ENCODE data around the gene ADRM1.

ADRM1 gene

DNA sequence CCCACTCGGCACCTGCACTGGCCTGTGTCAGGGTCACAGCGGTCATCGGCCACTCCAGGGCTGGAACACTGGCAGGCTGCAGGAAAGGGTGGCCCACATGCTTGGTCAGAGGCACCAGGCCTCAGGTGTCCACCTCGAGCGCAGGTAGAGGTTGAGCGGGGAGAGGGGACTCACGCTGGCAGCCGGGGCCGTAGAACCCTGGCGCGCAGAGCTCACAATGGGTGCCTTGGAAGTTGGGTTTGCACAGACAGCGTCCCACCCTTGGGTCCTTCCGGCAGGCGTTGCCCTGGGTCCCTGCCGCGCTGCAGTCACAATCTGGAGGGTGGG lies 35.5 kb downstream of the ADRM1 start:
- TF ChIP-seq ZBTB7A (IDR thresholded peaks at IDR 0.05; ENCODE audit: low read depth): no peak
- TF ChIP-seq, protein P1, sequence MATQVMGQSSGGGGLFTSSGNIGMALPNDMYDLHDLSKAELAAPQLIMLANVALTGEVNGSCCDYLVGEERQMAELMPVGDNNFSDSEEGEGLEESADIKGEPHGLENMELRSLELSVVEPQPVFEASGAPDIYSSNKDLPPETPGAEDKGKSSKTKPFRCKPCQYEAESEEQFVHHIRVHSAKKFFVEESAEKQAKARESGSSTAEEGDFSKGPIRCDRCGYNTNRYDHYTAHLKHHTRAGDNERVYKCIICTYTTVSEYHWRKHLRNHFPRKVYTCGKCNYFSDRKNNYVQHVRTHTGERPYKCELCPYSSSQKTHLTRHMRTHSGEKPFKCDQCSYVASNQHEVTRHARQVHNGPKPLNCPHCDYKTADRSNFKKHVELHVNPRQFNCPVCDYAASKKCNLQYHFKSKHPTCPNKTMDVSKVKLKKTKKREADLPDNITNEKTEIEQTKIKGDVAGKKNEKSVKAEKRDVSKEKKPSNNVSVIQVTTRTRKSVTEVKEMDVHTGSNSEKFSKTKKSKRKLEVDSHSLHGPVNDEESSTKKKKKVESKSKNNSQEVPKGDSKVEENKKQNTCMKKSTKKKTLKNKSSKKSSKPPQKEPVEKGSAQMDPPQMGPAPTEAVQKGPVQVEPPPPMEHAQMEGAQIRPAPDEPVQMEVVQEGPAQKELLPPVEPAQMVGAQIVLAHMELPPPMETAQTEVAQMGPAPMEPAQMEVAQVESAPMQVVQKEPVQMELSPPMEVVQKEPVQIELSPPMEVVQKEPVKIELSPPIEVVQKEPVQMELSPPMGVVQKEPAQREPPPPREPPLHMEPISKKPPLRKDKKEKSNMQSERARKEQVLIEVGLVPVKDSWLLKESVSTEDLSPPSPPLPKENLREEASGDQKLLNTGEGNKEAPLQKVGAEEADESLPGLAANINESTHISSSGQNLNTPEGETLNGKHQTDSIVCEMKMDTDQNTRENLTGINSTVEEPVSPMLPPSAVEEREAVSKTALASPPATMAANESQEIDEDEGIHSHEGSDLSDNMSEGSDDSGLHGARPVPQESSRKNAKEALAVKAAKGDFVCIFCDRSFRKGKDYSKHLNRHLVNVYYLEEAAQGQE (IDR thresholded peaks at IDR 0.05; ENCODE audit: low read depth): no peak

DNA sequence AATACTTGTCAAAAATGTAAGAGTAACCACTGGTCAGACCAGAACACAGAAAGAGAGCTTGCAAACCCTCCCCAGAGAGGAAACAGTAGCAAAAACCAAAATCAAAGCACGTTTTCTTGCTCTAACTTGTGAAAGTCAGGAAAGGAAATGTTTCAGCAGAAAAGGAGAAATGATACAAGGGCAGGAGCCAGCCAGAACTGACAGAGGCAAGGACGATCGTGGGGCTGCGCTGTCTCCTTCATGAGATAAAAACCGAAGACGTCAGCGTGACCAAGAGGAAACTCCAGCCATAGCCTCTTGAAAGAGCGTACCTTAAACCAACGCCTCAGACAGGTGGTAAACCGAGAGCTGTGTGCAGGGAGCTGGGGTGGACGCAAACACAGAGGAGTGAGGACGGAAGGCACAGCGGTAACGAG lies 36.9 kb downstream of the ADRM1 start:
- TF ChIP-seq TCF12 (IDR thresholded peaks at IDR 0.05; ENCODE audit: low read depth): no peak

DNA sequence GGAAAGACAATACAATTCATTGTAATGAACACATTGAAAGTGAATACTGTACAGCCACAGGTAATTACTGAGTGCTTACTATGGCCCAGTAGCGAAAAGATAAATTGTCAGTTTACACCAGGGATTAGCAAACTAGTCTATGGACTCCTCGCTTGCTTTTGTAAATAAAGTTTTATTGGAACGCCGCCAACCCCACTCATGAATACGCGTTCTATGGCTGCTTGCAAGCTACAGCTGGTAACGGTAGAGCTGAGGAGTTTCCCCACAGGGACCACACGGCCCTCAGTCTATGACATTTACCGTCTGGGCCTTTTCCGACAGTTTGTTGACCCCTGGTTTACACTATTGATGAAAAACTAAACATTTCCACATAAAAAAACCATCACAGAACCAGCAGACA lies 40.1 kb downstream of the ADRM1 start:
- TF ChIP-seq CEBPB (IDR thresholded peaks at IDR 0.05) (no peak), NFIC (IDR thresholded peaks at IDR 0.05) (peak; percentile 45), TAF1 (IDR thresholded peaks at IDR 0.05; ENCODE audit: low read depth) (no peak), TCF12 (IDR thresholded peaks at IDR 0.05; ENCODE audit: low read depth) (no peak)

DNA sequence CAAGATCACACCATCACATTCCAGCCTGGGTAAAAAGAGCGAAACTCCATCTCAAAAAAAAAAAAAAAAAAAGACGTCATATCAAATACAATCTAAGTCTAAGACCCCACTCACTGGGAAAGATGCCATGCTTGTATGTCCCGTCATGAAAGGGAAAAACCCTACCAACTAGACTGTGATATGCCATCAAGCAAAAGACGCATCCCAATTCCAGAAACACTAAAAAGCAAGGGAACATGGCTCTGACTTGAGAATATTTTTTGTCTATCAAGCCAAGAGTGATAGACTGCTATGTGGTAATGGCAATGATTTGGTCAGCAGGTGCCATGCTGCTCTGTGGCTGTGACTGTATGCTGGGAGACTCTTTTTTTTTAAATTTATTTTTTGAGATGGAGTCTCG lies 41.3 kb downstream of the ADRM1 start:
- TF ChIP-seq, protein P1 (IDR thresholded peaks at IDR 0.05; ENCODE audit: low read depth): no peak
- TF ChIP-seq ZBTB7A (IDR thresholded peaks at IDR 0.05; ENCODE audit: low read depth) (no peak), CREB1 (IDR thresholded peaks at IDR 0.05; ENCODE audit: low read depth) (no peak)

DNA sequence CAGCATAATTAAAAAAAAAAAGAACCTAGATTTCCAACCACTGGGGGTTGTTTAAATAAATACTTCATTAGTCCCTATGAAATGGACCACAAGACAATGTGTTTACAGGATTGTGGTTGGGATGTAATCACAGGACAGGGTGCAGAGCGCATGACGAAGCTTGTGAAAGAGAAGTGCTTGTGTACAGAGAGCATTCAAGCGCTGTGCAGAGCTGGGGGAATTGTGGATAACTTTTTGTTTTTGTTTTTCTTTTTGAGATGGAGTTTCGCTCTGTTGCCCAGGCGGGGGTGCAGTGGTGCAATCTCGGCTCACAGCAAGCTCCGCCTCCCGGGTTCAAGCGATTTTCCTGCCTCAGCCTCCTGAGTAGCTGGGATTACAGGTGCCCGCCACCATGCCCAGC lies 42.0 kb downstream of the ADRM1 start:
- TF ChIP-seq, protein P1 (IDR thresholded peaks at IDR 0.05; ENCODE audit: low read depth): no peak
- no peak for TF ChIP-seq CREB1 (IDR thresholded peaks at IDR 0.05; ENCODE audit: low read depth)
- TF ChIP-seq, protein P2, sequence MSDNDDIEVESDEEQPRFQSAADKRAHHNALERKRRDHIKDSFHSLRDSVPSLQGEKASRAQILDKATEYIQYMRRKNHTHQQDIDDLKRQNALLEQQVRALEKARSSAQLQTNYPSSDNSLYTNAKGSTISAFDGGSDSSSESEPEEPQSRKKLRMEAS (IDR thresholded peaks at IDR 0.05): no peak
- TF ChIP-seq NFIC (IDR thresholded peaks at IDR 0.05): no peak
- TF ChIP-seq TCF12 (IDR thresholded peaks at IDR 0.05; ENCODE audit: low read depth): no peak
- no peak for TF ChIP-seq TEAD4 (IDR thresholded peaks at IDR 0.05)
- no peak for TF ChIP-seq ZBTB7A (IDR thresholded peaks at IDR 0.05; ENCODE audit: low read depth)
- TF ChIP-seq EGR1 (IDR thresholded peaks at IDR 0.05): no peak
- no peak for TF ChIP-seq FOXM1 (IDR thresholded peaks at IDR 0.05; ENCODE audit: borderline replicate concordance, low read depth)
- no peak for TF ChIP-seq YY1 (IDR thresholded peaks at IDR 0.05; ENCODE audit: low read depth)
- no peak for TF ChIP-seq RAD21 (IDR thresholded peaks at IDR 0.05; ENCODE audit: low read depth)

DNA sequence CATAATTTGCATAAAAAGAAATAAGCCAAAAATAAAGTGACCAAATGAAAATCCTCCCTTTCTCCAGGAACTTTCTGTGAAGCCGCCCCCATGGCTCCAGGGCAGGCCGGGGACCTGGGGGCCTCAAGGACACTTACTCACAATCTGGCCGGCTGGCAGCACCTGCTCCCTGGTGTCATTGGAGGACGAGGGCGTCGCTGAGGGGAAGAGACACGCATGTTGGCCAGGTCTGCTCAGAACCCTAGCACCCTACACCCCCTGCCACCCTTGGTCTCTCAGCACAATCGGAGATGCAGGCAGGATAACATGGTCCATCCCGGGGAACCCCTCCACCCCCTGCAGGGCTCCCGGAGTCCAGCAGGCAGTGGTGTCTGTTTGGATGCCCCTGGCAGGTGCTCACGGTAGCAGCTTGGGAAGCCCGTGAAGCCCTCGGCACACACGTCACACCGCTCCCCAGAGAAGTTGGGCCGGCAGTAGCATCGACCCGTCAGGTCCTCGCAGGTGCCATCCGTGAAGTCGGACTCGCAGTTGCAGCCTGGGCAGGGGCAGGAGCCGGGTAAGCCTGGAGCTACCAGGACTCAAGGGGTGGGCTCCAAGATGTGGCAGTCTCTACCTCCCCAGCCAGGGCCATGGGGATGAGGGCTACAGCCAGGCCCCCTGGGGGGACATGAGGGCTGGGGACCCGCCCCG lies 43.0 kb downstream of the ADRM1 start:
- TF ChIP-seq, protein P3, sequence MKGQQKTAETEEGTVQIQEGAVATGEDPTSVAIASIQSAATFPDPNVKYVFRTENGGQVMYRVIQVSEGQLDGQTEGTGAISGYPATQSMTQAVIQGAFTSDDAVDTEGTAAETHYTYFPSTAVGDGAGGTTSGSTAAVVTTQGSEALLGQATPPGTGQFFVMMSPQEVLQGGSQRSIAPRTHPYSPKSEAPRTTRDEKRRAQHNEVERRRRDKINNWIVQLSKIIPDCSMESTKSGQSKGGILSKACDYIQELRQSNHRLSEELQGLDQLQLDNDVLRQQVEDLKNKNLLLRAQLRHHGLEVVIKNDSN (IDR thresholded peaks at IDR 0.05): no peak
- TF ChIP-seq, protein P2 (IDR thresholded peaks at IDR 0.05): no peak
- TF ChIP-seq EP300 (IDR thresholded peaks at IDR 0.05; ENCODE audit: borderline replicate concordance) (no peak), EGR1 (IDR thresholded peaks at IDR 0.05) (no peak), RAD21 (IDR thresholded peaks at IDR 0.05; ENCODE audit: low read depth) (no peak), FOXM1 (IDR thresholded peaks at IDR 0.05; ENCODE audit: borderline replicate concordance, low read depth) (no peak), TEAD4 (IDR thresholded peaks at IDR 0.05) (no peak), TAF1 (IDR thresholded peaks at IDR 0.05; ENCODE audit: low read depth) (no peak), CEBPB (IDR thresholded peaks at IDR 0.05) (no peak), TCF12 (IDR thresholded peaks at IDR 0.05; ENCODE audit: low read depth) (no peak), CREB1 (IDR thresholded peaks at IDR 0.05; ENCODE audit: low read depth) (no peak), ZBTB7A (IDR thresholded peaks at IDR 0.05; ENCODE audit: low read depth) (no peak), NFIC (IDR thresholded peaks at IDR 0.05) (no peak), YY1 (IDR thresholded peaks at IDR 0.05; ENCODE audit: low read depth) (no peak)
- TF ChIP-seq, protein P1 (IDR thresholded peaks at IDR 0.05; ENCODE audit: low read depth): no peak
